Body of pancreas (tissue), 4 donors: ENCODE results near the gene MYOZ3. TPM values are rescaled to one million over a fixed set of nuclear protein-coding genes. Genes with fewer than 3 reads are reported as not detected.
A peak's percentile ranks its signal among the peaks of the same experiment; 100 is the strongest.

ENCODE experiments used
- ATAC-seq: fragments of 150-250 bp; one replicate; pipeline ENCODE4 v1.9.1; 2016
- DNase-seq, 4 donors: peaks; one replicate each; pipeline ENCODE4 v3.0.0-alpha.2; 2019
- H3K27ac ChIP-seq, 4 donors: fragments of 200-600 bp; sonication (generic); 1 replicate in 3 of 4; 2 replicates in 1 of 4; pipeline versions ENCODE4 v1.5.1 to v1.6.1; 2016 to 2019; ENCODE audit warnings: mild to moderate bottlenecking in 1 of 4, mixed read lengths in 1 of 4, moderate library complexity in 1 of 4
- H3K27me3 ChIP-seq, 2 donors: fragments of 200-600 bp; sonication (generic); one replicate each; pipeline ENCODE4 v1.6.0; 2016; ENCODE audit warnings: mild to moderate bottlenecking in 1 of 2
- H3K36me3 ChIP-seq, 2 donors: fragments of 200-600 bp; sonication (generic); replicated peaks in 1 of 2; 2 replicates each; pipeline ENCODE4 v1.5.1; 2016; ENCODE audit warnings: low read depth in 2 of 2; ENCODE audit not compliant: insufficient read depth in 1 of 2
- H3K4me1 ChIP-seq: fragments of 200-600 bp; sonication (generic); one replicate; pipeline ENCODE4 v1.6.0; 2016
- H3K4me3 ChIP-seq, 2 donors: fragments of 200-600 bp; sonication (generic); 1 replicate in 1 of 2; 2 replicates in 1 of 2; pipeline ENCODE4 v1.5.1; 2016 to 2019
- H3K9me3 ChIP-seq, 3 donors: fragments of 200-600 bp; sonication (generic); 1 replicate in 2 of 3; 2 replicates in 1 of 3; pipeline ENCODE4 v1.5.1; 2016
- POLR2A ChIP-seq, 3 donors: fragments of 450-650 bp; IDR thresholded peaks; one replicate each; pipeline ENCODE4 v1.6.1; 2016; ENCODE audit warnings: antibody characterized with exemption in 3 of 3, mild to moderate bottlenecking in 2 of 3
- WGBS, 2 donors: methylation state at CpG; one replicate each; pipeline ENCODE4 v1.1.5; 2017; 5-methylcytosine and 5-hydroxymethylcytosine counted together
- intact Hi-C: fragments of 100-400 bp; cut with DNase I; formaldehyde crosslinking; loops from one replicate; pipeline ENCODE4 v1.15.1; 2023
- total RNA-seq, 2 donors: library from RNA; depleted of rRNA; stranded (reverse); fragments of >200 nt; gene quantifications; one replicate each; pipeline ENCODE4 v1.1.0, GENCODE V29; 2016
- TF ChIP-seq, protein P1 (sequence below), 7 experiments: fragments of 450-650 bp in 4 of 7; fragments of 200-600 bp in 3 of 7; sonication (generic) in 3 of 7; IDR thresholded peaks; one replicate each; pipeline ENCODE4 v1.5.1; 2016 to 2019; ENCODE audit warnings: antibody characterized with exemption in 7 of 7

MYOZ3 gene
- total RNA-seq: under 1 TPM in 1 of 2 donors, not detected in 1; 0.26 TPM

GRCh38 chr5:150661086-150661485 is at the start of gene MYOZ3:
TSS of gene MYOZ3 (plus strand) at chr5:150661251. CDS start at chr5:150662942, 1,691 bp downstream.
- ATAC-seq (no peak), DNase-seq (no peak)
- Histone ChIP-seq H3K27me3 (no peaks in the 10 kb centered on the region), H3K4me3 (no peak within 1 kb of the TSS), H3K36me3 (no peaks in the 10 kb centered on the region), H3K4me1 (peaks cover 8% of the 10 kb centered on the region), H3K27ac (no peak within 1 kb of the TSS), H3K9me3 (no peaks in the 10 kb centered on the region)
- intact Hi-C loops: loop anchor here (5.0 kb wide), 1 partner anchor 104 kb away; no protein-coding TSS in a partner anchor
- WGBS, 2 donors: 44 to 60% methylated on average over 4 to 7 of the region's 7 CpGs
- TF ChIP-seq POLR2A (IDR thresholded peaks at IDR 0.05): no peak
- TF ChIP-seq, protein P1, sequence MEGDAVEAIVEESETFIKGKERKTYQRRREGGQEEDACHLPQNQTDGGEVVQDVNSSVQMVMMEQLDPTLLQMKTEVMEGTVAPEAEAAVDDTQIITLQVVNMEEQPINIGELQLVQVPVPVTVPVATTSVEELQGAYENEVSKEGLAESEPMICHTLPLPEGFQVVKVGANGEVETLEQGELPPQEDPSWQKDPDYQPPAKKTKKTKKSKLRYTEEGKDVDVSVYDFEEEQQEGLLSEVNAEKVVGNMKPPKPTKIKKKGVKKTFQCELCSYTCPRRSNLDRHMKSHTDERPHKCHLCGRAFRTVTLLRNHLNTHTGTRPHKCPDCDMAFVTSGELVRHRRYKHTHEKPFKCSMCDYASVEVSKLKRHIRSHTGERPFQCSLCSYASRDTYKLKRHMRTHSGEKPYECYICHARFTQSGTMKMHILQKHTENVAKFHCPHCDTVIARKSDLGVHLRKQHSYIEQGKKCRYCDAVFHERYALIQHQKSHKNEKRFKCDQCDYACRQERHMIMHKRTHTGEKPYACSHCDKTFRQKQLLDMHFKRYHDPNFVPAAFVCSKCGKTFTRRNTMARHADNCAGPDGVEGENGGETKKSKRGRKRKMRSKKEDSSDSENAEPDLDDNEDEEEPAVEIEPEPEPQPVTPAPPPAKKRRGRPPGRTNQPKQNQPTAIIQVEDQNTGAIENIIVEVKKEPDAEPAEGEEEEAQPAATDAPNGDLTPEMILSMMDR (IDR thresholded peaks at IDR 0.05): no peak

DNA sequence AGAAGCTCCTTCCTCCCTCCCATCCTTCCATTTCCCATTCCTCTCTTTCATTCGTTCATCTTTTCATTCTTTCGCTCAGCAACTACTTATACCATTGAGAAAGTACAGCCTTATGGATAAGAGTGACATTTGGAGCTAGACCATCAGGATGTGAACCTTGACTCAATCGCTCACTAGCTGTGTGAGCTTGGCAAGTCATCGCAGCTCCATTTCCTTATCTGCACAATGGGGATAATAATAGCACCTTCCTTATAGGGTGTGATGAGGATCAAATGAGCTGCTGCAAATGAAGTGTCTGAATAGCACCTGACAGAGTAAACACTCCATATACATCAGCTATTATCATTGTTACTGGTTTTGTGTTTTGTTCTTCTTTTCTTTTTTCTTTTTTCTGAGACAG is 48.6 kb upstream of the MYOZ3 start:
- Histone ChIP-seq H3K27me3 (no peaks in the 10 kb centered on the region), H3K4me1 (peaks cover 62% of the 10 kb centered on the region), H3K9me3 (no peaks in the 10 kb centered on the region), H3K36me3 (no peaks in the 10 kb centered on the region), H3K4me3 (no peak overlapping the region), H3K27ac (peak overlapping the region in 3 of 4 donors; percentile 83 to 92 (median 88))
- intact Hi-C loops: no loop called here
- 33 to 39% methylated on average over 4 of the region's 4 CpGs for WGBS, 2 donors
- no peak for DNase-seq
- no peak for ATAC-seq
- TF ChIP-seq POLR2A (IDR thresholded peaks at IDR 0.05): no peak
- TF ChIP-seq, protein P1 (IDR thresholded peaks at IDR 0.05): no peak

- DNase-seq (peak; percentile 35 to 57 (median 52)), ATAC-seq (no peak)
- no peaks in the 10 kb centered on the region for H3K36me3 ChIP-seq
- TF ChIP-seq POLR2A (IDR thresholded peaks at IDR 0.05): no peak
- TF ChIP-seq, protein P1 (IDR thresholded peaks at IDR 0.05): no peak
- WGBS, 2 donors: 61 to 62% methylated on average over 4 of the region's 4 CpGs
- H3K9me3 ChIP-seq: no peaks in the 10 kb centered on the region
- no peak overlapping the region for H3K4me3 ChIP-seq
- H3K27me3 ChIP-seq: no peaks in the 10 kb centered on the region
- peak overlapping the region; percentile 26 to 92 (median 86) for H3K27ac ChIP-seq
- H3K4me1 ChIP-seq: peaks cover 69% of the 10 kb centered on the region
- intact Hi-C loops: no loop called here
These were observed 48.0 kb upstream of the MYOZ3 start for GRCh38 chr5:150612905-150613670.

- H3K4me1 ChIP-seq: peaks cover 79% of the 10 kb centered on the region
- H3K27me3 ChIP-seq: no peaks in the 10 kb centered on the region
- DNase-seq (peak; percentile 76 to 89 (median 82)), ATAC-seq (peak; percentile 62)
- H3K27ac ChIP-seq: peak overlapping the region; percentile 50 to 92 (median 86)
- 26 to 27% methylated on average over 5 to 9 of the region's 9 CpGs for WGBS, 2 donors
- peak in 1 of 3 donors; percentile 30 for TF ChIP-seq POLR2A (IDR thresholded peaks at IDR 0.05)
- TF ChIP-seq, protein P1 (IDR thresholded peaks at IDR 0.05): peak in 6 of 7 experiments; percentile 18 to 56 (median 34)
- no peaks in the 10 kb centered on the region for H3K36me3 ChIP-seq
- H3K9me3 ChIP-seq: no peaks in the 10 kb centered on the region
- intact Hi-C loops: no loop called here
- no peak overlapping the region for H3K4me3 ChIP-seq
These were observed 46.9 kb upstream of the MYOZ3 start for GRCh38 chr5:150613991-150614660.
